RWPE2 (cell line): ENCODE results near the gene PTCD2.

Experiments
- ATAC-seq: fragments of 200-7000 bp; cut with Tn5 transposase; 3 replicates; pipeline ENCODE4 v1.9.1; 2021; ENCODE audit warnings: low read depth
- DNase-seq: peaks from one replicate; pipeline ENCODE4 v3.0.0-alpha.2; 2020; ENCODE audit warnings: low spot score
- H3K27ac ChIP-seq: fragments of 450-650 bp; 2 replicates; pipeline ENCODE4 v1.5.1; 2017; ENCODE audit warnings: mild to moderate bottlenecking; ENCODE audit not compliant: poor library complexity, severe bottlenecking
- H3K27me3 ChIP-seq: fragments of 250-450 bp; sonication (Bioruptor Pico); 2 replicates; pipeline ENCODE4 v1.5.1; 2021; ENCODE audit warnings: mild to moderate bottlenecking, moderate library complexity; ENCODE audit not compliant: insufficient read depth, poor library complexity, severe bottlenecking
- H3K36me3 ChIP-seq: fragments of 250-450 bp; sonication (Bioruptor Pico); 2 replicates; pipeline ENCODE4 v1.5.1; 2020; ENCODE audit warnings: low read depth, mild to moderate bottlenecking, moderate library complexity
- H3K4me1 ChIP-seq: fragments of 250-450 bp; sonication (Bioruptor Pico); 2 replicates; pipeline ENCODE4 v1.5.1; 2021; ENCODE audit warnings: mild to moderate bottlenecking, moderate library complexity; ENCODE audit not compliant: insufficient read depth, poor library complexity, severe bottlenecking
- H3K4me3 ChIP-seq: fragments of 250-450 bp; sonication (Bioruptor Pico); 2 replicates; pipeline ENCODE4 v1.5.1; 2021; ENCODE audit warnings: mild to moderate bottlenecking, moderate library complexity; ENCODE audit not compliant: severe bottlenecking
- H3K9me3 ChIP-seq: fragments of 250-450 bp; sonication (Bioruptor Pico); 2 replicates; pipeline ENCODE4 v1.5.1; 2021; ENCODE audit warnings: mild to moderate bottlenecking, moderate library complexity; ENCODE audit not compliant: severe bottlenecking
- TF ChIP-seq, protein P1 (sequence below): fragments of 450-650 bp; IDR thresholded peaks from one replicate; pipeline ENCODE4 v1.5.1; 2017; ENCODE audit warnings: mild to moderate bottlenecking, moderate library complexity; ENCODE audit not compliant: poor library complexity, severe bottlenecking

Gene PTCD2

DNA sequence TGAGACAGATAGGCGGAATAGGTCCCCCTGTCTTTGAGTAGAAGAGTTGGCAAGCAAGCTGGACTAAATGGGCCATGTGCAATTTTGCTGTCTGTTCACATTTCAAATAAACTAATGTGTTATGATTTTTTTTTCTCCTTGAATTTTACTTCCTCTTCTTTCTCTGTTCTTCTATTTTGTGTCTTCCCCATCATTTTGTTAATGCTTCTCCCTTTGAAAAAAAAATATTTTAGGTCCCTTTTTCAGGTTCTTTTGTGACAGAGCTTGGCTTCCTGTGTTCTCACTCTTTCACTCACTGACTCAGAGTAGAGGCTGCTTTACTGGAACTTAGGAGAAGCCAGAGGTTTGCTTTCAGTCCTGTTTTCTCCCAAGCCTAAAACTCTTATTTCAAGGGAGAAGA is 48.1 kb downstream of the PTCD2 start:
- no peak for ATAC-seq
- TF ChIP-seq, protein P1, sequence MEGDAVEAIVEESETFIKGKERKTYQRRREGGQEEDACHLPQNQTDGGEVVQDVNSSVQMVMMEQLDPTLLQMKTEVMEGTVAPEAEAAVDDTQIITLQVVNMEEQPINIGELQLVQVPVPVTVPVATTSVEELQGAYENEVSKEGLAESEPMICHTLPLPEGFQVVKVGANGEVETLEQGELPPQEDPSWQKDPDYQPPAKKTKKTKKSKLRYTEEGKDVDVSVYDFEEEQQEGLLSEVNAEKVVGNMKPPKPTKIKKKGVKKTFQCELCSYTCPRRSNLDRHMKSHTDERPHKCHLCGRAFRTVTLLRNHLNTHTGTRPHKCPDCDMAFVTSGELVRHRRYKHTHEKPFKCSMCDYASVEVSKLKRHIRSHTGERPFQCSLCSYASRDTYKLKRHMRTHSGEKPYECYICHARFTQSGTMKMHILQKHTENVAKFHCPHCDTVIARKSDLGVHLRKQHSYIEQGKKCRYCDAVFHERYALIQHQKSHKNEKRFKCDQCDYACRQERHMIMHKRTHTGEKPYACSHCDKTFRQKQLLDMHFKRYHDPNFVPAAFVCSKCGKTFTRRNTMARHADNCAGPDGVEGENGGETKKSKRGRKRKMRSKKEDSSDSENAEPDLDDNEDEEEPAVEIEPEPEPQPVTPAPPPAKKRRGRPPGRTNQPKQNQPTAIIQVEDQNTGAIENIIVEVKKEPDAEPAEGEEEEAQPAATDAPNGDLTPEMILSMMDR, result no peak
- H3K27ac ChIP-seq, result no peak overlapping the region

DNA sequence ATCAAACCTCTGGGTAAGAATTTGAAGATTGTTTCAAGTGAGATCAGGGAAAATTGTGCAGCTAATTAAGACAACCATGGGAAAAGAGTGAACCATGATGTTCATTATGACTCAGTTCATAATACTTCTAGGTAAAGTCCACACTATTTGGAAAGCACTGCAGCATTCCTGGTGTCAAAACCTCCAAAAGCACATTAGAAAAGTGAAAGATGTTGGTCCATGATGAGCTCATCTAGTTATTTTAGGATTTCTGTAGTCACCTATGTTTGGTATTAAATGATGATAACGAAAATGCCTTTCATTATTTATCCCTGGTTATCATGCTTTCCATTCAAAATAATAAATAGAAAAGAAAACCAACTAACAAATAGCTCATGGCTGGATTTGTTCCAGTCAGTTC is 49.1 kb downstream of the PTCD2 start:
- peaks cover 17% of the 10 kb centered on the region for H3K4me1 ChIP-seq
- H3K36me3 ChIP-seq, result no peaks in the 10 kb centered on the region
- no peaks in the 10 kb centered on the region for H3K27me3 ChIP-seq
- no peaks in the 10 kb centered on the region for H3K9me3 ChIP-seq
- no peak overlapping the region for H3K27ac ChIP-seq
- ATAC-seq, result no peak
- TF ChIP-seq, protein P1, result no peak
- H3K4me3 ChIP-seq, result no peak overlapping the region
- no peak for DNase-seq

More for the DNA sequence above, 48.1 kb downstream of the PTCD2 start:
- no peak for DNase-seq
- Histone ChIP-seq H3K4me3 (no peak overlapping the region), H3K4me1 (peaks cover 26% of the 10 kb centered on the region), H3K36me3 (peaks cover 8% of the 10 kb centered on the region), H3K9me3 (no peaks in the 10 kb centered on the region), H3K27me3 (no peaks in the 10 kb centered on the region)

DNA sequence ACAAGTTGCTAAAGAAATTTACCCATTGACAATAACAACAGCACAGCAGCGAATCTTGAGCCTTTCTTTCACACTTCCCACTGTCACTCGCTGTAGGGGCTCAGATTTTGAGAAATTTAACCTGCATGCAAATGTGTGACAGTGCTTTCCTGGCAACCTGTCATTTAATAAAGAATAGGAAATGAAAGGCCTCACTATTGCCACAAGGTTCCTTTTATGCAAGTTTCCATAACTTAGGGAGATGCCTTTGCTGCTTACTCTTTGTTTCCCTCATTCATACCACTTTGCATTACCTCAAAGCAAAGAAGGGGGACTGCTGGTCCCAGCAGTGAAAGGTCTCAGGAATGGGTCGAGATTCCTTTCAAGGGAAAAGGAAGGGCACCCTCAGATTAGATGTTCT is 49.5 kb downstream of the PTCD2 start:
- H3K27ac ChIP-seq, result no peak overlapping the region
- no peaks in the 10 kb centered on the region for H3K9me3 ChIP-seq
- no peak for DNase-seq
- no peak for ATAC-seq
- H3K27me3 ChIP-seq, result no peaks in the 10 kb centered on the region
- no peaks in the 10 kb centered on the region for H3K36me3 ChIP-seq
- H3K4me3 ChIP-seq, result no peak overlapping the region
- peaks cover 17% of the 10 kb centered on the region for H3K4me1 ChIP-seq
- TF ChIP-seq, protein P1, result no peak

- H3K4me1 ChIP-seq, result peaks cover 8% of the 10 kb centered on the region
- TF ChIP-seq, protein P1, result no peak
- ATAC-seq (no peak), DNase-seq (no peak)
- H3K9me3 ChIP-seq, result no peaks in the 10 kb centered on the region
- H3K27ac ChIP-seq, result no peak overlapping the region
- H3K4me3 ChIP-seq, result no peak overlapping the region
- no peaks in the 10 kb centered on the region for H3K36me3 ChIP-seq
- H3K27me3 ChIP-seq, result no peaks in the 10 kb centered on the region
These were observed 52.2 kb downstream of the PTCD2 start for GRCh38 chr5:72372331-72372730.

GRCh38 chr5:72372923-72373322 is 52.8 kb downstream of the PTCD2 start:
- Histone ChIP-seq H3K27ac (no peak overlapping the region), H3K4me1 (peaks cover 6% of the 10 kb centered on the region), H3K36me3 (no peaks in the 10 kb centered on the region), H3K27me3 (no peaks in the 10 kb centered on the region), H3K9me3 (no peaks in the 10 kb centered on the region), H3K4me3 (no peak overlapping the region)
- ATAC-seq, result no peak
- TF ChIP-seq, protein P1, result no peak
- DNase-seq, result no peak
